LNCaP clone FGC (cell line): ENCODE data around the gene SHQ1.

Experiments used
- DNase-seq: peaks from one replicate; pipeline ENCODE4 v3.0.0-alpha.2; 2011; ENCODE audit warnings: low read depth
- H3K4me3 ChIP-seq: 2 replicates; pipeline ENCODE4 v1.5.1; 2011; ENCODE audit warnings: mild to moderate bottlenecking, low read depth, low read length, control low read depth
- TF ChIP-seq, protein P1 (sequence below): IDR thresholded peaks from 2 replicates; pipeline ENCODE4 v1.5.1; 2012; ENCODE audit warnings: mild to moderate bottlenecking; ENCODE audit not compliant: control insufficient read depth, insufficient read depth; ENCODE audit errors: extremely low read depth

SHQ1 gene

DNA sequence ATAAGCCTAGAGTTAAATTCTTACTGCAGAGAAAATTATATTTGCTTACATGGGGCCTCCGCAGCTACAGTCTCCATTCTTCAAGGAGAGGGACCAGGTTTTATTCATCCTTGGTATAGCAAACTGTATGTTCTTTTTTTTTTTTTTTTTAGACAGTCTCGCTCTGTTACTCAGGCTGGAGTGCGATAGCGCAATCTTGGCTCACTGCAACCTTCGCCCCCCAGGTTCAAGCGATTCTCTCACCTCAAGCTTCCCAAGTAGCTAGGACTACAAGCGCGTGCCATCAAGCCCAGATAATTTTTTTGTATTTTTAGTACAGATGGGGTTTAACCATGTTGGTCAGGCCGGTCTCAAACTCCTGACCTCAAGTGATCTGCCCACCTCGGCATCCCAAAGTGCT, 2.1 kb downstream of the SHQ1 start:
- DNase-seq = no peak
- TF ChIP-seq, protein P1, sequence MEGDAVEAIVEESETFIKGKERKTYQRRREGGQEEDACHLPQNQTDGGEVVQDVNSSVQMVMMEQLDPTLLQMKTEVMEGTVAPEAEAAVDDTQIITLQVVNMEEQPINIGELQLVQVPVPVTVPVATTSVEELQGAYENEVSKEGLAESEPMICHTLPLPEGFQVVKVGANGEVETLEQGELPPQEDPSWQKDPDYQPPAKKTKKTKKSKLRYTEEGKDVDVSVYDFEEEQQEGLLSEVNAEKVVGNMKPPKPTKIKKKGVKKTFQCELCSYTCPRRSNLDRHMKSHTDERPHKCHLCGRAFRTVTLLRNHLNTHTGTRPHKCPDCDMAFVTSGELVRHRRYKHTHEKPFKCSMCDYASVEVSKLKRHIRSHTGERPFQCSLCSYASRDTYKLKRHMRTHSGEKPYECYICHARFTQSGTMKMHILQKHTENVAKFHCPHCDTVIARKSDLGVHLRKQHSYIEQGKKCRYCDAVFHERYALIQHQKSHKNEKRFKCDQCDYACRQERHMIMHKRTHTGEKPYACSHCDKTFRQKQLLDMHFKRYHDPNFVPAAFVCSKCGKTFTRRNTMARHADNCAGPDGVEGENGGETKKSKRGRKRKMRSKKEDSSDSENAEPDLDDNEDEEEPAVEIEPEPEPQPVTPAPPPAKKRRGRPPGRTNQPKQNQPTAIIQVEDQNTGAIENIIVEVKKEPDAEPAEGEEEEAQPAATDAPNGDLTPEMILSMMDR = no peak
- no peak overlapping the region for H3K4me3 ChIP-seq

DNA sequence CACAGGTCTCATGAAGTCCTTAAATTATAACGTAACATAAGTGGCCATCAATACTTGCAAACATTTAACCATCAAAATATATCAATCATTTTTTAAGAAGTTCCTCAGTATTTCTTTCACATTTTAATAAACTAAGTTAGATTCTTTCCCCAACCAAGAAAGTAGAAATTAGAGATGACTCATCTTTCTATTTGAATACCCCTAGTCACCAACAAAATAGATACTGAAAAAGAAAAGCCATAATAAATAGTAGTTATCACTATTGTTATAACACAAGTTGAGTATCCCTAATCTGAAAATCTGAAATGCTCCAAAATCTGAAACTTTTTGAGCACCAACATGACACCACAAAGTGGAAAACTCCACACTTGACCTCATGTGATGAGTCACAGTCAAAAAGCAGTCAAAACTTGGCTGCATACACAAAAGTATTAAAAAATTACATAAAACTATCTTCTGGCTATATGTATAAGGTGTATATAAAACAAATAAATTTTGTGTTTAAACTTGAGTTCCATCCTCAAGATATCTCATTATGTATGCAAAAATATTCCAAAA, 3.7 kb downstream of the SHQ1 start:
- DNase-seq = no peak
- TF ChIP-seq, protein P1 = no peak
- no peak overlapping the region for H3K4me3 ChIP-seq

DNA sequence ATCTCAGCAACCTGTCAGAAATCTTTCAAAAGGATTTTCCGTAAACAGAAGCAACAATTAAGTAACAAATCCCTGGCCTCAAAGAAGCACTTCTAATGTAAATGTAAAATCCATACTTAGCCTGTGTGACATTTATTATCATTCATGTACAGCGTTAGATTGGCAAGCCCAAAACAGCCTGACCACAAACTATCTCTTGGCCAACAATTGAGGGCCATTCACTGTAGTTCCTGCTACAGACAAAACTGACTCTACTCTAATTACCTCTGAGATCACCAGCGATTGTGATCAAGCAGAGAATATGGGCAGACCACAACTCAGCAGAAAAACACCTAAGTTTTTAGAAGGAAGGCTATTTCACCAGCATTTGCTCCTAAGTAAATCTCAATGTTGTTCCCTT, 9.2 kb downstream of the SHQ1 start:
- DNase-seq = no peak
- H3K4me3 ChIP-seq = no peak overlapping the region
- TF ChIP-seq, protein P1 = no peak

DNA sequence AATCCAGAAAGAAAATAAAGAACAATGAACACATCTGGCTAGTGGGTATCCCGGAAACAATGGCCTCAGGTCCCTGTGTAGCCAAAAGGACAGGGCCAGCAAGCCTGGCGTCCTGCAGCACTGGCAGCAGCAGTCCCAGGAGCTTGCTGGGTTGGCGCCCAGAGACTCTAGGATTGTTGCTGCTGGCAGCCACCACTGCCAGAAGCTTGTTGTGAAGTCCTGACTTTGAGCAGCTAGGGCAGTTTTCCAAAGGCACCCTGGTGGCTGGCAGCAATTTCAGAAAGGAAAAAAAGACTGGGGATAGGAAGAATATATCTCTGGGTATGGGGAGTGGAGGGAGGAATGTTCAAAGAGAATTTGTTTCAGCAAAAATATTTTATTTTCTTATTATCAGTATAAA, 11.3 kb downstream of the SHQ1 start:
- peak; percentile 96 for DNase-seq
- no peak overlapping the region for H3K4me3 ChIP-seq
- TF ChIP-seq, protein P1 = no peak

DNA sequence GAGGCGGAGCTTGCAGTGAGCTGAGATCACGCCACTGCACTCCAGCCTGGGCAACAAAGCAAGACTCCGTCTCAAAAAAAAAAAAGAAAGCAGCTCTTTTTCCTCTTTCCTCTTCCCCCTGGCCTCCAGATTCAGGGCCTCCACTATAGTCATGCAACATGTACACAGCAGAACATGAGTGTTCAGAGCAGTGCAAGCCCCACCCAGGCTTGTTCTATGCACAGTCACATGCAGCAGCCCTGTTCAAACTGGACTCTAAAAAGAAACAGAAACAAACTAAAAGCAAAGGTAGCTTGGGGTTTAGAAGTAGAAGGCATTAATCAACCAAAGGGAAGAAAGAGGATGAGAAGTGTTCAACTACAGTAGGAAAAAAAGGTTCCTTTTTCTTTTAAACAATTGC, 11.8 kb downstream of the SHQ1 start:
- TF ChIP-seq, protein P1 = no peak
- DNase-seq = no peak
- H3K4me3 ChIP-seq = no peak overlapping the region

DNA sequence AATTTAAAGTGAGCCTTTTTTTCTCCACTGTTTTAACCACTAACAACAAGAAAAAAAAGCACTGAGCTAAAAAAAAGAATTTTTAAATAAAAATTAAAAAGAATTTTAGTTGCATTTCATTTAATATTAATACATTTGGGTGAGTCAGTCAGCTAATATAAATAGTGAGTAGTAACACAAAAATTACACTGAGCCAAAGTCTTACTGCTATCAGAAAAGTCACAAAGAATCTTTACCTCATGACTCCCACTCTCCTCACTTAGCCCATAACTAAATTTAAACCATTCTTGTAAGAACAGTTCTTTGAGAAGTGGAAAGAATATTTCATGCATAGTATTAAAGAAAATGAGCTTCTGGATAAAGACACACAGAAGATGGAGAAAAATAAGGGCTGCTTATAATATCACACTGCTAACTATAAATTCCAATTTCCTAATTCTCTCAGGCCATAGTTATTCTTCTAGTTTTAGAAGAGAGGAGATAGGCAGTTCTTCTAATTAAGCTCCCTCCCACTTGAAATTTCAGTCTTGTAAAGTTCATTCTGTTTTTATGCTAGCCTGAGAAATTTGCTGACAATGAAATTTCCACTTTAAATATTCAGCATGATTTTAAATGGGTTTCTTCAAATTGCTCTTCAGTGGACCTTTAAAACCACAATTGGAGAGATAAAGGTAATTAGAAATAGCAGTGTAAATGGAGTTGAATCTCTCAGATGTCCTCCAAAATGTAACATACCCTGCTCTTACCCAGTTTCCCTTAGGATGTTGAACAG, 17.6 kb downstream of the SHQ1 start:
- DNase-seq = no peak
- no peak overlapping the region for H3K4me3 ChIP-seq
- TF ChIP-seq, protein P1 = no peak

DNA sequence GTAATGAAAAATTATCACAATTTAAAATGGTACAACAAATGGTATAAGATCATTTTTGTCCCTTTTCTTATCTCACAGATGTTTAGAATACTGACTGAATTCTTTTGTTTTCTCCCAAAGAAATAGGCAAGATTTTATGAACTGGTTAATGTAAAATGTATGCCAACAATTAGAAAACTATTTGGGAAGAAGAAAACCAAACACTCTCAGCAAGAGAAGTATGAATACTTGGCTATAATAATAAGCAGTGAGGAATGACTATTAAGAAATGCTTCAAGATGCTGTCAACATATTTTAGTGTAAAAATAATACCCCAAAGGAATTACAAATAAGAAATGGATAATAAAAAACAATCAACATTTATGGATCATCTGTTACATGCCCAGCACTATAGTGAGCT, 18.5 kb downstream of the SHQ1 start:
- TF ChIP-seq, protein P1 = no peak

More for the DNA sequence above, 18.5 kb downstream of the SHQ1 start:
- no peak overlapping the region for H3K4me3 ChIP-seq
- no peak for DNase-seq
